Mucosa of stomach (tissue), 1 donor: ENCODE measurements around the gene PALD1.

Experiments
- H3K27me3 ChIP-seq: one replicate; pipeline ENCODE4 v1.7.0; 2013; ENCODE audit warnings: mild to moderate bottlenecking, low read length; ENCODE audit not compliant: control insufficient read depth, insufficient read depth
- H3K36me3 ChIP-seq: one replicate; pipeline ENCODE4 v1.7.0; 2013; ENCODE audit warnings: low read length; ENCODE audit not compliant: control insufficient read depth, insufficient read depth
- H3K4me1 ChIP-seq: one replicate; pipeline ENCODE4 v1.7.0; 2013; ENCODE audit warnings: mild to moderate bottlenecking, low read length; ENCODE audit not compliant: control insufficient read depth, insufficient read depth
- H3K4me3 ChIP-seq: one replicate; pipeline ENCODE4 v1.7.0; 2013; ENCODE audit warnings: low read length
- H3K9ac ChIP-seq: one replicate; pipeline ENCODE4 v1.7.0; 2013; ENCODE audit warnings: mild to moderate bottlenecking, low read length, moderate library complexity
- H3K9me3 ChIP-seq: one replicate; pipeline ENCODE4 v1.7.0; 2013; ENCODE audit warnings: mild to moderate bottlenecking, low read length, moderate library complexity; ENCODE audit not compliant: control insufficient read depth
- donor health status: Pancreatic carcinoma.

The PALD1 gene

GRCh38 chr10:70590655-70591416, 112.3 kb downstream of the PALD1 start:
- no peaks in the 10 kb centered on the region for H3K27me3 ChIP-seq
- no peak overlapping the region for H3K4me3 ChIP-seq
- no peaks in the 10 kb centered on the region for H3K36me3 ChIP-seq
- peaks cover 6% of the 10 kb centered on the region for H3K4me1 ChIP-seq
- no peaks in the 10 kb centered on the region for H3K9me3 ChIP-seq
- H3K9ac ChIP-seq = no peak overlapping the region

- H3K9me3 ChIP-seq = no peaks in the 10 kb centered on the region
- H3K4me1 ChIP-seq = peaks cover 11% of the 10 kb centered on the region
- H3K27me3 ChIP-seq = no peaks in the 10 kb centered on the region
- no peaks in the 10 kb centered on the region for H3K36me3 ChIP-seq
- H3K9ac ChIP-seq = no peak overlapping the region
- H3K4me3 ChIP-seq = no peak overlapping the region
Measured at GRCh38 chr10:70592186-70592735, 113.7 kb downstream of the PALD1 start.

GRCh38 chr10:70592746-70593512, 114.4 kb downstream of the PALD1 start:
- Histone ChIP-seq H3K36me3 (no peaks in the 10 kb centered on the region), H3K27me3 (no peaks in the 10 kb centered on the region), H3K4me1 (peaks cover 11% of the 10 kb centered on the region), H3K9ac (no peak overlapping the region), H3K4me3 (no peak overlapping the region), H3K9me3 (no peaks in the 10 kb centered on the region)

- H3K9ac ChIP-seq = no peak overlapping the region
- H3K36me3 ChIP-seq = no peaks in the 10 kb centered on the region
- no peaks in the 10 kb centered on the region for H3K27me3 ChIP-seq
- no peak overlapping the region for H3K4me3 ChIP-seq
- no peaks in the 10 kb centered on the region for H3K9me3 ChIP-seq
- peaks cover 11% of the 10 kb centered on the region for H3K4me1 ChIP-seq
Measured at GRCh38 chr10:70593513-70593890, 114.9 kb downstream of the PALD1 start.

GRCh38 chr10:70594161-70594560, 115.6 kb downstream of the PALD1 start:
- no peaks in the 10 kb centered on the region for H3K27me3 ChIP-seq
- no peaks in the 10 kb centered on the region for H3K9me3 ChIP-seq
- no peak overlapping the region for H3K4me3 ChIP-seq
- H3K36me3 ChIP-seq = no peaks in the 10 kb centered on the region
- no peak overlapping the region for H3K9ac ChIP-seq
- H3K4me1 ChIP-seq = peaks cover 11% of the 10 kb centered on the region

- H3K9ac ChIP-seq = no peak overlapping the region
- H3K36me3 ChIP-seq = no peaks in the 10 kb centered on the region
- no peaks in the 10 kb centered on the region for H3K27me3 ChIP-seq
- H3K4me1 ChIP-seq = peaks cover 11% of the 10 kb centered on the region
- no peak overlapping the region for H3K4me3 ChIP-seq
- no peaks in the 10 kb centered on the region for H3K9me3 ChIP-seq
Measured at GRCh38 chr10:70595566-70596016, 117.0 kb downstream of the PALD1 start.

- Histone ChIP-seq H3K4me3 (no peak overlapping the region), H3K4me1 (peaks cover 11% of the 10 kb centered on the region), H3K9ac (no peak overlapping the region), H3K9me3 (no peaks in the 10 kb centered on the region), H3K27me3 (no peaks in the 10 kb centered on the region), H3K36me3 (no peaks in the 10 kb centered on the region)
Measured at GRCh38 chr10:70596110-70596798, 117.7 kb downstream of the PALD1 start.

- H3K4me1 ChIP-seq = peaks cover 11% of the 10 kb centered on the region
- H3K36me3 ChIP-seq = no peaks in the 10 kb centered on the region
- no peaks in the 10 kb centered on the region for H3K27me3 ChIP-seq
- H3K4me3 ChIP-seq = no peak overlapping the region
- no peaks in the 10 kb centered on the region for H3K9me3 ChIP-seq
- H3K9ac ChIP-seq = no peak overlapping the region
Measured at GRCh38 chr10:70596860-70597809, 118.6 kb downstream of the PALD1 start.

GRCh38 chr10:70597856-70598815, 119.6 kb downstream of the PALD1 start:
- Histone ChIP-seq H3K9me3 (no peaks in the 10 kb centered on the region), H3K27me3 (no peaks in the 10 kb centered on the region), H3K4me3 (no peak overlapping the region), H3K9ac (no peak overlapping the region), H3K4me1 (peaks cover 11% of the 10 kb centered on the region), H3K36me3 (no peaks in the 10 kb centered on the region)

- Histone ChIP-seq H3K9ac (no peak overlapping the region), H3K9me3 (no peaks in the 10 kb centered on the region), H3K4me3 (no peak overlapping the region), H3K27me3 (no peaks in the 10 kb centered on the region), H3K4me1 (peaks cover 11% of the 10 kb centered on the region), H3K36me3 (no peaks in the 10 kb centered on the region)
Measured at GRCh38 chr10:70598857-70599295, 120.3 kb downstream of the PALD1 start.
